A549 (cell line): ENCODE results near the gene PCGF5. TPM values are rescaled to one million over a fixed set of nuclear protein-coding genes. Genes with fewer than 3 reads are reported as not detected.

Source experiments
- ATAC-seq, 2 experiments: fragments of 200-7000 bp in 1 of 2; fragments of >200 bp in 1 of 2; cut with Nextera tagmentation in 1 of 2; cut with Tn5 transposase in 1 of 2; 3 replicates each; pipeline versions ENCODE4 v1.8.0 to v1.9.1; 2018 to 2020; ENCODE audit warnings: mild to moderate bottlenecking in 1 of 2, moderate library complexity in 1 of 2
- CTCF ChIA-PET: fragments of 300-600 bp; sonication (Branson Sonifier 250); formaldehyde crosslinking; extraction: SDS; loops from one replicate; lab custom pipeline; 2021; ENCODE audit warnings: antibody characterized with exemption, inconsistent platforms; lab: Yijun Ruan, JAX
- POLR2A ChIA-PET: fragments of 350-600 bp; formaldehyde crosslinking; extraction: SDS; loops from one replicate; lab custom pipeline; 2021; ENCODE audit warnings: antibody characterized with exemption, inconsistent platforms; lab: Yijun Ruan, JAX
- DNase-seq, 2 experiments: peaks; one replicate each; pipeline versions ENCODE4 v3.0.0 to v3.0.0-alpha.2; 2011 to 2016; ENCODE audit warnings: low read depth in 1 of 2, low spot score in 1 of 2
- FAIRE-seq: peaks from 2 replicates; lab custom pipeline; 2011; peaks lifted over from hg19 to GRCh38; lab: Jason Lieb, UNC
- H3K27ac ChIP-seq, 2 experiments: fragments of >200 bp; sonication (Bioruptor Twin); formaldehyde crosslinking; 3 replicates each; pipeline ENCODE4 v1.5.1; 2016 to 2017
- H3K4me1 ChIP-seq: fragments of >200 bp; sonication (Bioruptor Twin); formaldehyde crosslinking; 3 replicates; pipeline ENCODE4 v1.6.1; 2016
- H3K4me2 ChIP-seq: fragments of >200 bp; sonication (Bioruptor Twin); formaldehyde crosslinking; 3 replicates; pipeline ENCODE4 v1.6.1; 2016
- H3K4me3 ChIP-seq: fragments of >200 bp; sonication (Bioruptor Twin); formaldehyde crosslinking; 3 replicates; pipeline ENCODE4 v1.5.1; 2016
- H3K9me3 ChIP-seq: fragments of >200 bp; sonication (Bioruptor Twin); formaldehyde crosslinking; 3 replicates; pipeline ENCODE4 v1.6.1; 2016
- BCL3 ChIP-seq: fragments of >200 bp; sonication (Bioruptor Twin); formaldehyde crosslinking; IDR thresholded peaks from 3 replicates; pipeline ENCODE4 v1.6.1; 2016
- BHLHE40 ChIP-seq: IDR thresholded peaks from 2 replicates; pipeline ENCODE4 v1.6.1; 2012; ENCODE audit warnings: low read depth, low read length, inconsistent platforms
- CHD2 ChIP-seq: fragments of 150-350 bp; IDR thresholded peaks from 2 replicates; pipeline ENCODE4 v1.6.1; 2014; ENCODE audit warnings: low read length; ENCODE audit not compliant: partially characterized antibody
- CTCF ChIP-seq: fragments of >200 bp; sonication (Bioruptor Twin); formaldehyde crosslinking; IDR thresholded peaks from 3 replicates; pipeline ENCODE4 v1.5.1; 2016
- E2F6 ChIP-seq: IDR thresholded peaks from 2 replicates; pipeline ENCODE4 v1.6.1; 2012; ENCODE audit warnings: low read depth, borderline replicate concordance
- ELK1 ChIP-seq: fragments of 150-350 bp; IDR thresholded peaks from 2 replicates; pipeline ENCODE4 v1.6.1; 2014; ENCODE audit warnings: low read depth, mild to moderate bottlenecking, low read length
- EP300 ChIP-seq, 2 experiments: fragments of >200 bp; sonication (Bioruptor Twin); formaldehyde crosslinking; IDR thresholded peaks; 2 replicates in 1 of 2; 3 replicates in 1 of 2; pipeline ENCODE4 v1.6.1; 2016 to 2017
- ESRRA ChIP-seq: fragments of 150-350 bp; IDR thresholded peaks from 2 replicates; pipeline ENCODE4 v1.6.1; 2014; ENCODE audit warnings: mild to moderate bottlenecking, low read length, borderline replicate concordance
- FOSB ChIP-seq: fragments of 250-450 bp; sonication (Bioruptor Pico); IDR thresholded peaks from 2 replicates; pipeline ENCODE4 v1.5.0; 2020; ENCODE audit warnings: mild to moderate bottlenecking, moderate library complexity
- GATA3 ChIP-seq: IDR thresholded peaks from 2 replicates; pipeline ENCODE4 v1.6.1; 2012; ENCODE audit warnings: borderline replicate concordance
- HDAC2 ChIP-seq: fragments of 200-600 bp; sonication (generic); IDR thresholded peaks from 2 replicates; pipeline ENCODE4 v1.6.1; 2016
- JUN ChIP-seq, 2 experiments: fragments of >200 bp; sonication (Bioruptor Twin); formaldehyde crosslinking; IDR thresholded peaks; 2 replicates in 1 of 2; 3 replicates in 1 of 2; pipeline ENCODE4 v1.6.1; 2016 to 2017
- KDM1A ChIP-seq: fragments of 200-600 bp; sonication (generic); IDR thresholded peaks from 2 replicates; pipeline ENCODE4 v1.6.1; 2016; ENCODE audit warnings: low read depth, mild to moderate bottlenecking
- KDM5A ChIP-seq: fragments of 200-600 bp; sonication (generic); IDR thresholded peaks from 2 replicates; pipeline ENCODE4 v1.6.1; 2016; ENCODE audit warnings: antibody characterized with exemption, mild to moderate bottlenecking
- MAFK ChIP-seq: fragments of 450-650 bp; IDR thresholded peaks from 2 replicates; pipeline ENCODE4 v1.6.1; 2014; ENCODE audit not compliant: partially characterized antibody
- MAZ ChIP-seq: fragments of 150-350 bp; IDR thresholded peaks from 2 replicates; pipeline ENCODE4 v1.6.1; 2014; ENCODE audit warnings: antibody characterized with exemption, low read depth, low read length, borderline replicate concordance
- MYC ChIP-seq: IDR thresholded peaks from 2 replicates; pipeline ENCODE4 v1.6.1; 2012; ENCODE audit warnings: mild to moderate bottlenecking, inconsistent platforms, low read length, improper control_type of control experiment, borderline replicate concordance
- NFE2L2 ChIP-seq: fragments of 150-350 bp; conservative IDR thresholded peaks from 2 replicates; pipeline ENCODE4 v1.6.1; 2014; ENCODE audit warnings: low read length
- PHF8 ChIP-seq: fragments of 200-600 bp; sonication (generic); IDR thresholded peaks from 2 replicates; pipeline ENCODE4 v1.6.1; 2016; ENCODE audit warnings: low read depth, mild to moderate bottlenecking, antibody characterized with exemption, moderate library complexity, borderline replicate concordance
- POLR2AphosphoS2 ChIP-seq: conservative IDR thresholded peaks from 2 replicates; pipeline ENCODE4 v1.6.1; 2012; ENCODE audit warnings: low read length, improper control_type of control experiment, inconsistent platforms
- RAD21 ChIP-seq, 2 experiments: fragments of >200 bp in 1 of 2; sonication (Bioruptor Twin) in 1 of 2; formaldehyde crosslinking in 1 of 2; IDR thresholded peaks in 1 of 2; conservative IDR thresholded peaks in 1 of 2; 2 replicates in 1 of 2; 3 replicates in 1 of 2; pipeline ENCODE4 v1.6.1; 2012 to 2018; ENCODE audit warnings: inconsistent platforms in 1 of 2
- RFX5 ChIP-seq: fragments of 450-650 bp; IDR thresholded peaks from 2 replicates; pipeline ENCODE4 v1.7.1; 2014; ENCODE audit warnings: antibody characterized with exemption, mild to moderate bottlenecking, moderate library complexity
- SMC3 ChIP-seq: fragments of >200 bp; sonication (Bioruptor Twin); formaldehyde crosslinking; IDR thresholded peaks from 3 replicates; pipeline ENCODE4 v1.6.1; 2018; ENCODE audit warnings: inconsistent platforms
- SREBF2 ChIP-seq: fragments of 450-650 bp; IDR thresholded peaks from 2 replicates; pipeline ENCODE4 v1.6.1; 2014; ENCODE audit warnings: mild to moderate bottlenecking, moderate library complexity
- TFCP2L1 ChIP-seq: fragments of 250-450 bp; sonication (Bioruptor Pico); IDR thresholded peaks from 2 replicates; pipeline ENCODE4 v1.5.0; 2021; ENCODE audit warnings: mild to moderate bottlenecking
- TP53 ChIP-seq: fragments of 250-450 bp; sonication (Bioruptor Pico); IDR thresholded peaks from 2 replicates; pipeline ENCODE4 v1.5.0; 2021; ENCODE audit warnings: mild to moderate bottlenecking, moderate library complexity
- WGBS: methylation state at CpG from one replicate; pipeline ENCODE4 v1.1.6; 2017; ENCODE audit errors: missing lambda C conversion rate; 5-methylcytosine and 5-hydroxymethylcytosine counted together
- polyA plus RNA-seq, 4 experiments: library from polyadenylated mRNA; depleted of rRNA in 3 of 4; stranded (reverse); fragments of >200 nt; fragmentation: RNase III in 1 of 4; extraction: RNeasy Plus Mini Kit Qiagen cat#74134 plus additional on column Dnase treatment in 1 of 4; gene quantifications; 2 replicates in 3 of 4; 3 replicates in 1 of 4; pipeline ENCODE4 v1.2.3, GENCODE V29; 2011 to 2017
- TF ChIP-seq, protein P1 (sequence below): fragments of 450-650 bp; IDR thresholded peaks from 2 replicates; pipeline ENCODE4 v1.6.1; 2014; ENCODE audit warnings: antibody characterized with exemption

The PCGF5 gene
- polyA plus RNA-seq, 2 of the 4 experiments (the other 2 are of a cell fraction), result 28.5 to 39.9 TPM

DNA sequence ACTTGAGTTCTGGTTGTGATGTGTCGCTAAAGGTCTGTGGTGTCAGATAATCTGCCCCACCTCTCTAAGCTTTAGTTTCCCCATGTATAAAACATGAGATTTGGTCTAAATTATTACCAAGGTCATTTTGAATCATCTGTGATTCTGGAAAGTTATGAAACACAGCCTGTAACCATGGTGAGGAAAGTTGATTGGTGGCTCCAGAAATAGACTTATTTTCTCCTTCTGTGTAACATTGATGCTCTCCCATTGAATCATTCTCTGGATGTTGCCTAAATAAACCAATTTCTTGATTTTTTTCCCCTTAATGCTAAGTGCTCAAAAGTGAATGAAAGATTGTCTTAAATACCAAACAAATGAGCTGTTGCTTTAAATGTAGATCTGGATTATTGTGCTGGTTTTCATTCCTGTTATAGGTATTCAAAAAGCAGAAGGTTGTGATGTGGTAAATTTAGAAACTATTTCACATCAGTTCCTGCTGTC is 30.0 kb upstream of the PCGF5 start:
- FAIRE-seq, result no peak

DNA sequence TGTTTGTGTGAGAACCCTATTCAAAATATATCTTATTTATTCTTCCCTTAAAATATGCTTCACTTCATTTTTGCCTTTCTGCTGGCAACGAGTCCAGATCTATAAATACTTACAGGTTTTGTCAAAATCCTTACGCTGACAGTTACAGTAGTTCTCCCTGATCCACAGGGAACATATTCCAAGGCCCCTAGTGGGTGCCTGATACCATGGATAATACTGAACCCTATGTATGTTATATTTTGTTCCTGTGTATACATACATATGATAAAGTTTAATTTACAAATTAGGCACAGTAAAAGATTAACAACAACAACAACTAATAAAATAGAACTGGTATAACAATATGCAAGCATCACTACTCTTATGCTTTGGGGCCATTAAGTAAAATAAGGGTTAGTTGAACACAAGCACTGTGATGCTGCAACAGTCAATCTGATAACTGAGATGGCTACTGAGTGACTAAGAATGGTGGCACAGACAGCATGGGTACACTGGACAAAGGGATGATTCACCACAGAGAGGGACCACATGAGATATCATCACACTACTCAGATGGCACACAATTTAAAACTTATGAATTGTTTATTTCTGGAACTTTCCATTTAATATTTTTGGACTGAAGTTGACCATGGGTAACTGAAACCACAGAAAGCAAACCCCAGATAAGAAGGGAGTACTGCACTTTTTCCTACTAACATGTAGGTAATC is 29.4 kb upstream of the PCGF5 start:
- no peak overlapping the region for H3K4me3 ChIP-seq
- DNase-seq (peak in 1 of 2 experiments; percentile 10), FAIRE-seq (peak; percentile 23), ATAC-seq (peak; percentile 66 to 71; a peak in 4 of 6 replicates)
- ChIA-PET CTCF (interaction anchor here (0.8 kb wide), 1 partner anchor 9 kb away, joined by 3 read pairs; no protein-coding TSS in a partner anchor), POLR2A (no interaction called here)
- H3K27ac ChIP-seq, result no peak overlapping the region; a peak in 1 of 6 replicates
- no peaks in the 10 kb centered on the region for H3K9me3 ChIP-seq
- peaks cover 18% of the 10 kb centered on the region for H3K4me1 ChIP-seq
- H3K4me2 ChIP-seq, result no peak overlapping the region
- TF ChIP-seq POLR2AphosphoS2, result no peak
- TF ChIP-seq SREBF2, result no peak
- no peak for TF ChIP-seq GATA3
- TF ChIP-seq KDM1A, result no peak
- no peak for TF ChIP-seq CHD2
- TF ChIP-seq E2F6, result no peak
- TF ChIP-seq HDAC2, result no peak
- TF ChIP-seq RFX5, result no peak
- TF ChIP-seq PHF8, result no peak
- no peak for TF ChIP-seq JUN (IDR thresholded peaks at IDR 0.05)
- no peak for TF ChIP-seq ESRRA
- TF ChIP-seq SMC3, result no peak
- no peak for TF ChIP-seq ELK1
- no peak for TF ChIP-seq RAD21 (conservative IDR thresholded peaks at IDR 0.05 in 1 of 2, IDR thresholded peaks at IDR 0.05 in 1 of 2)
- no peak for TF ChIP-seq KDM5A
- no peak for TF ChIP-seq EP300 (IDR thresholded peaks at IDR 0.05)
- no peak for TF ChIP-seq NFE2L2
- TF ChIP-seq, protein P1, sequence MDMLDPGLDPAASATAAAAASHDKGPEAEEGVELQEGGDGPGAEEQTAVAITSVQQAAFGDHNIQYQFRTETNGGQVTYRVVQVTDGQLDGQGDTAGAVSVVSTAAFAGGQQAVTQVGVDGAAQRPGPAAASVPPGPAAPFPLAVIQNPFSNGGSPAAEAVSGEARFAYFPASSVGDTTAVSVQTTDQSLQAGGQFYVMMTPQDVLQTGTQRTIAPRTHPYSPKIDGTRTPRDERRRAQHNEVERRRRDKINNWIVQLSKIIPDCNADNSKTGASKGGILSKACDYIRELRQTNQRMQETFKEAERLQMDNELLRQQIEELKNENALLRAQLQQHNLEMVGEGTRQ, result no peak
- TF ChIP-seq TFCP2L1 (CRISPR knock-in tag), result no peak
- TF ChIP-seq CTCF, result no peak
- 88% methylated on average over 2 of the region's 2 CpGs for WGBS

More for the DNA sequence above, 30.0 kb upstream of the PCGF5 start:
- ATAC-seq, result 0 out of 6 replicates have a peak, but pooled peaks of 1 of the 2 experiments have one; percentile 34
- H3K4me2 ChIP-seq, result no peak overlapping the region
- no peak overlapping the region for H3K27ac ChIP-seq
- CTCF ChIA-PET, result no interaction called here
- no peak for TF ChIP-seq KDM1A
- no peak for TF ChIP-seq MYC
- TF ChIP-seq NFE2L2, result no peak
- no peak for TF ChIP-seq TP53
- no peak for TF ChIP-seq MAZ
- TF ChIP-seq JUN (IDR thresholded peaks at IDR 0.05), result no peak
- TF ChIP-seq FOSB (CRISPR knock-in tag), result no peak
- TF ChIP-seq BCL3, result no peak
- TF ChIP-seq MAFK, result no peak
- TF ChIP-seq POLR2AphosphoS2, result no peak
- TF ChIP-seq BHLHE40, result no peak
- no peak overlapping the region for H3K4me3 ChIP-seq
- H3K4me1 ChIP-seq, result peaks cover 23% of the 10 kb centered on the region
- 100% methylated on average over 1 of the region's 1 CpG for WGBS
- H3K9me3 ChIP-seq, result no peaks in the 10 kb centered on the region
- POLR2A ChIA-PET, result interaction anchor here (0.5 kb wide), 1 partner anchor 22 kb away, joined by 6 read pairs; no protein-coding TSS in a partner anchor
- no peak for DNase-seq
